ENCODE measurements around the gene ITGAL. TPM values are rescaled to one million over a fixed set of nuclear protein-coding genes. Genes with fewer than 3 reads are reported as not detected.
"Not testable (repeated sequence)": the region's sequence is repeated elsewhere in the genome, so short reads cannot be mapped to it uniquely, and the experiment has no call there.

ITGAL gene
- total and polyA plus RNA-seq, 2 of the 8 experiments (the other 6 are each of a cell fraction or from before 2014, with no cell fraction given) = not detected

GRCh38 chr16:30449116-30449435 is 23.5 kb upstream of the ITGAL start (continued):
- TF ChIP-seq POLR2A (IDR thresholded peaks at IDR 0.05; ENCODE audit: control extremely low read depth in 1 of 2, low read depth in 2 of 2, low read length in 2 of 2) (no peak), TCF12 (IDR thresholded peaks at IDR 0.05; ENCODE audit: low read depth, low read length) (no peak), BCL11A (IDR thresholded peaks at IDR 0.05; ENCODE audit: low read depth in 2 of 2, low read length in 2 of 2) (no peak), CTBP2 (IDR thresholded peaks at IDR 0.05; ENCODE audit: borderline replicate concordance, insufficient read depth, insufficient read length, low read length) (no peak), RFX5 (IDR thresholded peaks at IDR 0.05; ENCODE audit: borderline replicate concordance, low read depth, low read length) (no peak)

GRCh38 chr16:30452709-30453580 is 19.6 kb upstream of the ITGAL start:
- H4K8ac ChIP-seq (ENCODE audit: extremely low read depth, insufficient read depth, low read length); H3K56ac ChIP-seq (replicated peaks; ENCODE audit: insufficient read length, low read depth, low read length); H2BK5ac ChIP-seq (ENCODE audit: low read depth, low read length); H3K23me2 ChIP-seq (ENCODE audit: low read depth, low read length); H4K91ac ChIP-seq (replicated peaks; ENCODE audit: insufficient read length, low read length); DNase-seq (ENCODE audit: low read depth in 1 of 2, low spot score in 2 of 2); H3K14ac ChIP-seq (ENCODE audit: insufficient read length); H3K4me1 ChIP-seq (replicated peaks in 1 of 4; ENCODE audit: control insufficient read depth in 3 of 4, insufficient read depth in 4 of 4, low read length in 3 of 4); H2AFZ ChIP-seq (ENCODE audit: low read length); POLR2A ChIA-PET (ENCODE audit: partially characterized antibody); H2BK120ac ChIP-seq (replicated peaks; ENCODE audit: low read depth, low read length); H3K36me3 ChIP-seq (ENCODE audit: control insufficient read depth in 2 of 4, insufficient read depth in 4 of 4, low read length in 3 of 4); H3K4me3 ChIP-seq (ENCODE audit: extremely low read depth in 1 of 4, insufficient read depth in 2 of 4, low read depth in 3 of 4, low read length in 4 of 4); H3K18ac ChIP-seq (ENCODE audit: extremely low read depth, low read length); H3K4me2 ChIP-seq (ENCODE audit: insufficient read depth in 1 of 2, low read depth in 2 of 2, low read length in 2 of 2); H2AK5ac ChIP-seq (ENCODE audit: low read depth, low read length); H3K79me2 ChIP-seq (ENCODE audit: control insufficient read depth in 1 of 2, insufficient read depth in 2 of 2, low read length in 2 of 2); H3K4ac ChIP-seq (replicated peaks; ENCODE audit: insufficient read length, low read depth, low read length); H2BK20ac ChIP-seq (ENCODE audit: low read length); H4K5ac ChIP-seq (ENCODE audit: insufficient read length, low read depth, low read length); H3K79me1 ChIP-seq (ENCODE audit: low read depth, low read length); H2BK12ac ChIP-seq (ENCODE audit: low read depth, low read length); H3K23ac ChIP-seq (ENCODE audit: insufficient read length); H4K20me1 ChIP-seq (replicated peaks in 1 of 2; ENCODE audit: control insufficient read depth in 1 of 2, insufficient read depth in 2 of 2, low read length in 2 of 2); H2BK15ac ChIP-seq (ENCODE audit: low read length); FAIRE-seq; H3K27ac ChIP-seq (ENCODE audit: low read depth, low read length); H3K9me3 ChIP-seq (ENCODE audit: insufficient read depth in 2 of 2, low read depth in 1 of 2, low read length in 1 of 2); H3K9ac ChIP-seq (replicated peaks in 1 of 4; ENCODE audit: extremely low read depth in 1 of 4, low read depth in 3 of 4, low read length in 3 of 4); H3K27me3 ChIP-seq (replicated peaks in 1 of 4; ENCODE audit: control insufficient read depth in 3 of 4, extremely low read depth in 1 of 4, insufficient read depth in 3 of 4, low read length in 3 of 4): not testable (repeated sequence)
- CTCF ChIA-PET (ENCODE audit: partially characterized antibody) = interaction anchor here (2.1 kb wide), 1 partner anchor 162 kb away, joined by 7 read pairs; no protein-coding TSS in a partner anchor
- WGBS, 2 experiments (ENCODE audit: extremely low coverage in 1 of 2, insufficient coverage in 1 of 2, insufficient read length in 1 of 2, insufficient replicate concordance in 2 of 2, low coverage in 1 of 2, low lambda C conversion rate in 2 of 2, missing lambda C conversion rate in 1 of 2) = 92% methylated on average over 20 of the region's 20 CpGs; no CpG with 5 or more reads in 1 of the 2 experiments
